Measurements from ENCODE around the gene PPP6R2. TPM values are rescaled to one million over a fixed set of nuclear protein-coding genes. Genes with fewer than 3 reads are reported as not detected.

The PPP6R2 gene
- total RNA-seq, 1 donor from 2014 or later, result 62.8 TPM

DNA sequence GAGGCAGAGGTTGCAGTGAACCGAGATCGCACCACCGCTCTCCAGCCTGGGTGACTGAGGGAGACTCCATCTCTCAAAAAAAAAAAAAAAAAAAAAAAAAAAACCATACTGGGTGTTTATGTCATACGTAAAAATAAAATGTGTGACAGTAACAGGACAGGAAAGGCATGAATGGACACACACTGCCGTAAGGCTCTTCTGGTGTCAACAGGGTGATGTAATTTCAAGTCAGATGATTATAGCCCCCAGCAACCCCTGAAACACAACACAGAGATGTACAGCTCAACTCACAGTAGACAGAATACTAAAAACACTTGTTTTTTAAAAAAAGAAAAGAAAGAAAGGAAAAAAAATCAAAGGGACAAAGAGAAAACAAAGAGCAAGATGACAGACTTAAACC lies 109.5 kb downstream of the PPP6R2 start:
- H3K27ac Mint-ChIP-seq, result peak overlapping the region; percentile 55
- peaks cover 15% of the 10 kb centered on the region for H3K36me3 Mint-ChIP-seq
- no peak for TF ChIP-seq CTCF (conservative IDR thresholded peaks at IDR 0.05)
- H3K4me1 Mint-ChIP-seq (ENCODE audit: unreplicated experiment), result no peaks in the 10 kb centered on the region
- no peak for DNase-seq (ENCODE audit: extremely low spot score, unreplicated experiment)
- no peak overlapping the region for H3K4me3 Mint-ChIP-seq
- no peaks in the 10 kb centered on the region for H3K27me3 Mint-ChIP-seq
- no peaks in the 10 kb centered on the region for H3K9me3 Mint-ChIP-seq

DNA sequence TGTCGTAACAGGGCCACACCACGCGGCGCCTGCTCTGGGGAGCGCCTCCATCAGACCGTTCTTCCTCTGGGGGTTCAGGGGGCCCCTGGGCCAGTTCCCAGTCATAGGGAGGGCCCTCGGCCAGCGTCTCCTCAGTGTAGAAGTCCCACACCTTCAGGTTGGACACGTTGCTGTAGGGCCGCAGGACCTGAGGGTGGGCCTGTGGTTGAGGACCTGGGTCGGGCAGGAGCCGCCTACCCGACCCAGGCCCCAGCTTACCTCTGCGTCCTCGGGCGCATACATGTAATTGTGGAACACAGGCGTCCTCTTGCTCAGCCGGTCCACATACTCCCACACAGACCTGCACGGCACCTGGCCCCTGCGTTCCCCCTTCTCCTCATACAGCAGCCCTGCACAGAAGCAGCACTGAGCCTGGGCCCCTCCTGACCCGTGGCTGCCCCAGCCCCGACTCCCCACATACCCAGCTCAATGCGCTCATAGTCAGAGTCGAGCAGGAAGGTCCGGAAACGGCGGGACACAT lies 111.5 kb downstream of the PPP6R2 start:
- no peak for TF ChIP-seq CTCF (conservative IDR thresholded peaks at IDR 0.05)
- peak overlapping the region; percentile 21 for H3K27ac Mint-ChIP-seq
- H3K4me1 Mint-ChIP-seq (ENCODE audit: unreplicated experiment), result no peaks in the 10 kb centered on the region
- H3K27me3 Mint-ChIP-seq, result no peaks in the 10 kb centered on the region
- no peak for DNase-seq (ENCODE audit: extremely low spot score, unreplicated experiment)
- peaks cover 11% of the 10 kb centered on the region for H3K36me3 Mint-ChIP-seq
- no peak overlapping the region for H3K4me3 Mint-ChIP-seq
- H3K9me3 Mint-ChIP-seq, result no peaks in the 10 kb centered on the region

- TF ChIP-seq CTCF (conservative IDR thresholded peaks at IDR 0.05), result no peak
- Mint-ChIP-seq H3K4me1 (ENCODE audit: unreplicated experiment) (no peaks in the 10 kb centered on the region), H3K4me3 (no peak overlapping the region), H3K9me3 (no peaks in the 10 kb centered on the region), H3K36me3 (peaks cover 11% of the 10 kb centered on the region), H3K27ac (peak overlapping the region; percentile 21), H3K27me3 (no peaks in the 10 kb centered on the region)
- DNase-seq (ENCODE audit: extremely low spot score, unreplicated experiment), result no peak
These were observed 112.1 kb downstream of the PPP6R2 start for GRCh38 chr22:50455201-50455600.

GRCh38 chr22:50456026-50456425 lies 112.9 kb downstream of the PPP6R2 start:
- H3K27ac Mint-ChIP-seq, result no peak overlapping the region
- no peak for DNase-seq (ENCODE audit: extremely low spot score, unreplicated experiment)
- TF ChIP-seq CTCF (conservative IDR thresholded peaks at IDR 0.05), result no peak
- H3K9me3 Mint-ChIP-seq, result no peaks in the 10 kb centered on the region
- H3K4me3 Mint-ChIP-seq, result no peak overlapping the region
- H3K36me3 Mint-ChIP-seq, result peaks cover 11% of the 10 kb centered on the region
- H3K27me3 Mint-ChIP-seq, result no peaks in the 10 kb centered on the region
- no peaks in the 10 kb centered on the region for H3K4me1 Mint-ChIP-seq (ENCODE audit: unreplicated experiment)

GRCh38 chr22:50456466-50457234 lies 113.5 kb downstream of the PPP6R2 start:
- TF ChIP-seq CTCF (conservative IDR thresholded peaks at IDR 0.05), result peak; percentile 47
- DNase-seq (ENCODE audit: extremely low spot score, unreplicated experiment), result no peak
- Mint-ChIP-seq H3K9me3 (no peaks in the 10 kb centered on the region), H3K27ac (no peak overlapping the region), H3K36me3 (peaks cover 12% of the 10 kb centered on the region), H3K4me3 (no peak overlapping the region), H3K27me3 (no peaks in the 10 kb centered on the region), H3K4me1 (ENCODE audit: unreplicated experiment) (no peaks in the 10 kb centered on the region)

All from type B pancreatic cell (in vitro differentiated cells).